GM21390 (cell line): ENCODE results near the gene ADM.

ENCODE experiments used
- ATAC-seq: cut with Tn5 transposase; IDR thresholded peaks from one replicate; pipeline ENCODE4 v1.9.1; 2021; ENCODE audit not compliant: unreplicated experiment

The ADM gene

GRCh38 chr11:10309163-10310093 is 4.6 kb downstream of the ADM start:
- ATAC-seq, result no peak

- ATAC-seq, result no peak
Measured at GRCh38 chr11:10310301-10310841, 5.5 kb downstream of the ADM start.

DNA sequence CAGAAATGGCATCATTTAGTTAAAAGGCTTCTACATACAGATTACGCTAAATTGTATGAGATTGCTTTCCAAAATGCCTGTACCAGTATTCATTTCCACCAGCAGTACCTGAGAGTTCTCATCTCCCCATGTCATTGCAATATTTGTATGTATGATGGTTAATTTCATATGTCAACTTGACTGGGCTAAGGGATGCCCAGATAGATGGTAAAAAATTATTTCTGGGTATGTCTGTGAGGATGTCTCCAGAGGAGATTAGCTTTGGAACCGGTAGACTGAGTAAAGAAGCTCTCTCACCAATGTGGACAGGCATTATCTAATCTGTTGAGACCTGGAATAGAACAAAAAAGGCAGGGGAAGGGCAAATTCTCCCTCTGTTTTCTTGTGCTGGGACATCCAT is 6.9 kb downstream of the ADM start:
- ATAC-seq, result no peak

DNA sequence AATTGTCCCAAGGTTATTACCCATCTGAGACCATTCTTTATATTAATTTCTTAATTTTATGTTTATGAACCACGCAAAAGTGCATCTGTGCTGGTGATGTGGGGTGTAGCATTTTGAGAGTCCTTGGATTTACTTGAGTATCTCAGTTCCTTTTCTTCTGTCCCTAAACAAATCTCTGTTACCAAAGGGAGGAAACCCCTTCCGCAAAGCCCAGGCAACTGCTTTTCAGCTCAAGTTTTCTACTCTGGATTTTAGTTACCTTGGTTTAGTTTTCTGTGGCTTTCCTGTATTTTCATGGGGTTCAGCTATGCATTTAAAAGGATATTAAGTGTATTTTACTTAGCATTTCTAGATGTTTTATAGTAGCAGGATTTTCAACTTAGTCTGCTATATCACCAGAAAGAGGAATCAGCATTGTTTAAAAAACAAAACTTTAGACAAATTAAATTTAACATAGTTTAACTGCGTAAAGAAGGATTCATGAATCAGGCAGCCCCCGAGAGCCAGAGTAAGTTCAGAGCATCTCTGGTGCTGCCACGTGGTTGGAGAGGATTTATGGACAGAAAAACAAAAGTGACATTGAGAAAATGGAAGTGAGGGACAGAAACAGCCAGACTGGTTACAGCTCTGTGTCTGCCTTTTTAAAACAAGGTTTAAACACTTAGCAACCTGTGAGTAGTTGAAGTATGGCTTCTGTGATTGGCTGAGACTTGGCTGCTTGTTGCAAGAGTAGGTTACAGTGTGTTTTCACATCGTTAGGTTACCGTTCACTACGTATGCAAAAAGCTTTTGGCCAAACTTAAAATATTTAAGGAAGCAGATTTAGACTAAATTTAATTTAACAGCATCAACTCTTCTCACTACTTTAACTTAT is 9.6 kb downstream of the ADM start:
- peak; percentile 75 for ATAC-seq

DNA sequence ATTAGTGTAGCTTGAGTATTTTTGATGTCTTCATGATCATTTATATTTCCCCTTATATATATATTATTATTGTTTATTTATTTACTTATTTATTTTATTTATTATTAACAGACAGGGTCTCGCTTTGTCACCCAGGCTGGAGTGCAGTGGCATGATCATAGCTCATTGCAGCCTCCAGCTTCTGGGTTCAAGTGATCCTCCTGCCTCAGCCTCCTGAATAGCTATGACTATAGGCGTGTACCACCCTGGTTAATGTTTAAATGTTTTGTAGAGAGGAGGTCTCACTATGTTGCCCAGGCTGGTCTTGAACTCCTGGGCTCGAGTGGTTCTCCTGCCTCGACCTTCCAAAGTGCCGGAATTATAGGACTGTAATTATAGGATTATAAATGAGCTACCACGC is 10.2 kb downstream of the ADM start:
- no peak for ATAC-seq

DNA sequence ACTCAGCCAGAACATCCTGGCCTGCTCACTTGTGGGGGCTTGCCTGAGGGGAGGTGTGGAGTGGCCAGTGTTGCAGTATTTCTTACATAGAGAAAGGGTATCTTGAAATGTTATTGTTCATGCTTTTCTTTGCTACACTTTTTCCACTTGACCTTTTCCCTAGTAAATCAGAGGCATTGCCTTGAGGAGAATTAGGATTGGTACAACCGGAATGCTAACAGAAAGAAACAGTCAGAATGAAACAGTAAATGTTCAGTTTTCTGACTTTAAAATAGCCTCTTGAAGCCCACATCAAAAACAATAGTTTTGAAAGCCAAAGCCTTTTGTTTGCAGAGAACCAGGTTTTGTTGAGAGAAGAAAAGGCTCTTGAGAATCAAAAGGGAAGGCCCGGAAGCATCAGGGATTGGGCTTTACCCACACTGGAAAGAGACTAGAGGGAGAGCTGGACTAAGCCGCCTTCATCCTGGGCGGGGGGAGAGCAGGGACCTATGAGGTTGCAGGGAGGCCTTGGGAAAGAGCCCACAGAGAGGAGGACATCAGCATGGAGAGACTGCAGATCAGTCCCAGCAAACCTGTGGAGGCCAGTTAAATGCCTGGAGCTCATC is 12.4 kb downstream of the ADM start:
- peak; percentile 34 for ATAC-seq

- ATAC-seq, result peak; percentile 67
Measured at GRCh38 chr11:10317776-10318526, 13.1 kb downstream of the ADM start.

- no peak for ATAC-seq
Measured at GRCh38 chr11:10318527-10318802, 13.6 kb downstream of the ADM start.

GRCh38 chr11:10319702-10320558 is 15.1 kb downstream of the ADM start:
- ATAC-seq, result no peak

- ATAC-seq, result no peak
Measured at GRCh38 chr11:10320736-10321465, 16.0 kb downstream of the ADM start.

GRCh38 chr11:10322401-10322800 is 17.5 kb downstream of the ADM start:
- no peak for ATAC-seq

DNA sequence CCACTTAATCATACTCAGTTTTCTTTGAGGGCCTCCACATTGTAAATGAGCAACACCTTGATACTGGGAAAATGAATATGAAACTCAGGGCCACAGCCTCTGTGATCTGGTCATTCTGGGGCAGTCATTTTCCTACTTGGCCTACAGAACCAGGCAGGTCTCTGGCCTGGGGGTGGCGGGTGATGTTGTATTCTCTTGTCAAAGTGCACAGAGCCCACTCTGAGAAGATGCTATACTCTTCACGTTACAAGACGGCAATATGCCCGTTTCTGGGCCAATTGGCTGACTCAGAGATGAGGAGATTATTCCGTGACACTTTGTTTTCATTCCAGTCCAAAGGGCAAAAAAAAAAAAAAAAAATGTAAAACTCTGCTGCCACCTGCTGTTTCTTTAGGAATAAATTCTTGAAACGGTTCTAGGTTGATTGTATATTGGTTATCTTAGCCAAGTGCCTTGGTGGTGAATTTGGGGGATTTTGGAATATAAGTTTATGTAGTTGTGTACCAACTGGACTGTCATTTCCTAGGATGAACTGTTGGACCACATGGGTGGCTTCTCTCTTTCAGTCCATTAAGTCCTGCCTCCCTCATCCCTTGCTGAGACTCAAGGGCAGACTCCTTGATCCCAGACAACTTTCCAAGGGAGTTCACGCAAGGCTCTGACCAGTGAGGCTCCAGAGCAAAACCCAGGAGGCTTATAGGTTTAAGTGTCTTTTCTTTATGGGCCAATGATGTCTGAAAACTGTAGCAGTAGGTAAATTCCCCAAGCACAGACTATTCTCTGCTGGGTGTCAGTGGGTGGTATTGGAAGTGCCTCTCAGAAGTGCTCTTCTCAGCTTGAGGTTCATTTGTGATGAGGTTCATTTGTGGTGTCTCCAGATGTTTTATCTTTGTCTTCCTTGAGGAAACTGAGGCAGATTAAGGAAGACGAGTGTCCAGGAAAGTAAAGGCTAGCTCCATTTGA is 18.2 kb downstream of the ADM start:
- no peak for ATAC-seq

DNA sequence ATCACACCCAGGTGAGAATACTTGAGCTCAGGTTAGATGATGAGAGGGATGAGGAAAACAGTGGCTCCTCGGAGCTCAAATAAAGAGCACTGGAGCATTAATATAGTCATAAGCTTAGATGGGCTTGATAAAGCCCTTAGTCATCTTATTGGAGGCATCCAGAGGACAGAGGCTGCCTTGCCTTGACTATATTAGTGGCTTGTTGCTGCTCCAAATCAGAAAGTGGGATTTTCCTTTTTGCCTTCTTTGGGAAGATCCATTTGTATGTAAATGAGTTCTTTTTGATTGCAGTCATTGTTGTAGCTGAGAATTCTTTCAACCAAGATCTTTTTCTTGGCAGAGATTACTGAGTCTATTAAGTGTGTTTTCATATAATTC is 18.9 kb downstream of the ADM start:
- ATAC-seq, result no peak

DNA sequence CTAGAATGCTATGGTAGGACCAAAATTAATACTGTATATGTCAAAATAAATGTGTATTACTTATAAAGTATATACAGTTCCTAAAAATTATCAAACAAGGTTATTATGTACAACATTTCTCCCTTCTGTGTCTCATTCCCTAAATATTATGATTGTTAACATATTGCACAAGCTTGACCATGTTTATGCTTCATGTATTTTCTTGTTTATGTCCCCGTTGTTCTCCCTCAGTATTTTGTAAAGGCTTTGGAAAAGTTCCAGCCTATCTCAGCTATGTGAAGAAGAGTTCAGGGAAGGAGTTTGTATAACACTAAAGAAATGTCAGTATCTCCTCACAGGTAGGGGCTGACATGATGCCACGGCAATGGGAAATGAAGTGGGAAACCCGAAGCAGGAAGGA is 19.6 kb downstream of the ADM start:
- no peak for ATAC-seq

- no peak for ATAC-seq
Measured at GRCh38 chr11:10325277-10326011, 20.6 kb downstream of the ADM start.

DNA sequence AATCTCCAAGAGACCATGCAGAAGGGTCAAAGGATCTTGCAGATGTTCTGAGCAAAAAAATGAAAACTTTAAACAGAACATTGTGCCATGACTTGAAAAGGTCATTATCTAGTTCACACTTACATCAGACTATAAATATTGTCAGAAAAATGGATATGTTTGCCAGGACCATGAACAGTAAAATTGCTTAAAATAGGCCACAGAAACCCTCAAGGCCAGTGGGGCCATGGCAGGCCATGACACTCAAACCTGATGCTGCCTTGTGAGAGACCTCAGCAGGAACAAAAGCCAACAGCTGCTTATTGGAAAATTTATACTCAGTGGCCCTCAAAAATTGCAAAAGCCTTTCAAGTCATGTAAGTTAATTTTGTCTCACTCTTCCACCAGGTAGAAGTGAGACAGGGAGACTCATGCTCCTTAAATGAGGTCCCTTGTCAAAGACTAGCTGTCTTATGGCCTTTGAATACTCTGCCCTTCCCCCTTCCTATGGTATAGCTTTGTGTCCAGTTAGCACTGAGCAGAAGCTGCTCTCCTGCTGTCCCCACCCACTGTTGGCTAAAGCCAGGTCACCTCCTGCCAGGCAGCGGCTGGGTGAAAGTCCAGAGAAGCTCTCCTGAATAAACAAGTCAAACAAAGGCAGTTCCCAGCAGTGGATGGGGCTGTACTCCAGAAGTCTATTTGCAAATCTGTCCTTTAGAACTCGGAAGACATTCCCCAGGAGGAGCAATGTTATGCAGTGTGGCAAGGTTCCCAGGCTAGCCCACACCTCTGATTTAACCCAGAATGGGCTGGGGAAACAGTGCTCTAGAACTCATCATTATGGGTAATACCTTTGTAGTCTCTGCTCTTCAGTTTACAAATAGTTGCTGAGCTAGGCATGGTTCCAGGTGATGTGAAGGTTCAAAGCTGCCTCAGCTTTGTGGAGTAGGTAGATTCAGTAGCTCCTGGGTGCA is 21.4 kb downstream of the ADM start:
- ATAC-seq, result no peak
